ENCODE measurements around the gene AKT1.
"Not testable (repeated sequence)": the region's sequence is repeated elsewhere in the genome, so short reads cannot be mapped to it uniquely, and the experiment has no call there.

AKT1 gene

DNA sequence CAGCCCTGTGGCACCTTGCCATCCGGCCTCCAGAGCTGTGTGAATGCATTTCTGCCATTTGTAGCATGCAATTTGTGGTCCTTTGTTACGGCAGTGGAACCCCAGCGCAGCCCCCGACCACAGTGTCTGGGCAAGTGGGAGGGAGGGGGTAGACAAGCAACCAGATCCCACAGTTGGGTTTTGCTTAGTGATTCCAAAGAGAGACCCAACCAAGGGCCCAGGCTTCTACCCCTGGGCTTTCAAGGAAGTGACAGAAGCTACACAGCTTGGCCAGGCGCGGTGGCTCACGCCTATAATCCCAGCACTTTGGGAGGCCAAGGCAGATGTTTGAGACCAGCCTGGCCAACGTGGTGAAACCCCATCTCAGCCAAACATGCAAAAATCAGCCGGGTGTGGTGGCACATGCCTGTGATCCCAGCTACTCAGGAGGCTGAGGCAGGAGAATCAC, 23.2 kb upstream of the AKT1 start:
- no peak for DNase-seq (ENCODE audit: low read depth)

DNA sequence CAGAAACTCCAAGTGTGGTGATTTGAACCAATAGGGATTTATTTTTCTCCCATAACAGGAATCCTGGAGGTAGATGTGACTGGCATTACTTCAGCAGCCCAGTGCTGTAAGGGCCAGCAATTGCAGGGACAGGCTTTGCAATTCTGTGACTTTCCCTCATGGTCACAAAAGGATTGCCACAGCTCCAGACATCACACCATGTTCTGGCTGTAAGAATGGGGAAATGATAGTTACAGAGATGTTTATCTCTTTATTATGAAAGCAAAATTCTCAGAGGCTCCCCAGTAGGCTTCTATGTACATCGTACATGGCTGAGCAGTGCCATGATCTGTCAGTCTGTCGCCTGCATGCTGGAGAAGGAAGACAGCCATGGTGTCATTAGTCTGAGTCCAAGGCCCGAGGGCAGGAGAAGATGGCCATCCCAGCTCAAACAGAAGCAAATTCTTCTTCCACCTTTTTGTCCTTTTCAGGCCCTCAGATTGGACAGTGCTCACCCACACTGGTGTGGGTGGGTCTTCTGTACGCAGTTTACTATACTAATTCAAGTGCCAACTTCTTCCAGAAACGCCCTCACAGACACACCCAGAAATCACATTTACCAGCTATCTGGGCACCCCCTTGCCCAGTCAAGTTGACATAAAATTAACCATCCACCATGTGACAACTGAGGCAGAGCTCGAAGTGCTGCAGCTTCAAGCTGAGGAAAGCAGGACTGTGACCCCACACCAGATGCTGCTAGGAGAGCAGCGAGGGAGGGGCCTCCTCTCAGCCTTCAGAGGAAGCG, 22.6 kb upstream of the AKT1 start:
- no peak for DNase-seq (ENCODE audit: low read depth)

DNA sequence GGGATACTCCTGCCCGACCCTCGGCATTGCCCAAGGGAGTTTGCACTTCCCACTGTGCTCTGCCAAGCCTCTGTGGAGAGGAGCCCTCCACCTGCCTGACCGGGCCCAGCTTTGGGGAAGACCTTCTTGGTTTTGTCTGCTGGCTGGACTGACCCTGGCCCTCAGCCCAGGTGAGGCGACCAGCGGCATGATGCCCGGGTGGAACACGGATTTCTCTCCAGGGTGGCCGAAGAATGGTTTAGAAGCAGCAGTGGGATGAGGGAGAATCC, 21.0 kb upstream of the AKT1 start:
- DNase-seq (ENCODE audit: low read depth), result no peak

DNA sequence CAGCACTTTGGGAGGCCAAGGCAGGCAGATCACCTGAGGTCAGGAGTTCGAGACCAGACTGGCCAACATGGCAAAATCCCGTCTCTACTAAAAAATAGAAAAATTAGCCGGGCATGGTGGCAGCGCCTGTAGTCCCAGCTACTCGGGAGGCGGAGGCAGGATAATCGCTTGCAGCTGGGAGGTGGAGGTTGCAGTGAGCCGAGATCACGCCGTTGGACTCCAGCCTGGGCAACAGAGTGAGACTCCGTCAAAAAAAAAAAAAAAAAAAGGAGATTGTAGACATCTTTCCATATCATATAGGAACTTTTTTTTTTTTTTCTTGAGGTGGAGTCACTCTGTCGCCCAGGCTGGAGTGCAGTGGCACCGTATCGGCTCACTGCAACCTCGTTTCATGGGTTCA, 19.2 kb upstream of the AKT1 start:
- not testable (repeated sequence) for DNase-seq (ENCODE audit: low read depth)

DNA sequence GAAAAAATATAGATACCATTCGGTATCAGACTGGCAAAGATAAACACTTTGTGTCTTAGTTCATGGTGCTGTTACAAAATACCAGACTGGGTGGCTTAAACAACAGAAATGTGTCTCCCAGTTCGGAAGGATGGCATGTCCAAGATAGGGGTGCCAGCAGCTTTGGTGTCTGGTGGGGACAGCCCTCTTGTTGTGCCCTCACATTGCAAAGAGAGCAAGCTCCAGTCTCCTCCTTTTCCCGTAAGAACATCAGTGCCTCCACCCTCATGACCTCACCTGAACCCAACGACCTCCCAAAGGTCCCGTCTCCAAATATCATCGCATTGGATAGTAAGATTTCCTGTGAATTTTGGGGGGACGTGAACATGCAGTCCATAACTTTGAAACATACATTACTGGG, 17.7 kb upstream of the AKT1 start:
- no peak for DNase-seq (ENCODE audit: low read depth)

DNA sequence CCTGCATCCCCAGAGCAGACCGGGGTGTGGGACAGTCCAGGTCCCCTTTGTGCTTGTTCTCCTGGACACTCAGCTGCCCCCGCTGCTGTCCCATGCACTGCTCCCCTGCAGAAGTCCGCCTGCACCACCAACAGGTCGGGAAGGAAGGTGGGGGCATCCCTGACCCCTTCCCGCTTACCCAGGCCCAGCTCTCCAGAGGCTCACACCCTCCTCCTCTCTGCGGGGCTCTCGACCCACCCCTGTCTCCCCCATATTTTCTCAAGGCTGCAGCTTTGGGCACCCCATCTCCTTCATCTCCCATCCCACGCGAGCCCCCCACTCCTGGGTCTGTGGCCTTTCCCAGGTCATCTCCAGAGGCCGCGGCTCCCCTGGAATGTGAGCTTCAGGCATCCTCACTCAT, 14.8 kb upstream of the AKT1 start:
- DNase-seq (ENCODE audit: low read depth), result no peak

DNA sequence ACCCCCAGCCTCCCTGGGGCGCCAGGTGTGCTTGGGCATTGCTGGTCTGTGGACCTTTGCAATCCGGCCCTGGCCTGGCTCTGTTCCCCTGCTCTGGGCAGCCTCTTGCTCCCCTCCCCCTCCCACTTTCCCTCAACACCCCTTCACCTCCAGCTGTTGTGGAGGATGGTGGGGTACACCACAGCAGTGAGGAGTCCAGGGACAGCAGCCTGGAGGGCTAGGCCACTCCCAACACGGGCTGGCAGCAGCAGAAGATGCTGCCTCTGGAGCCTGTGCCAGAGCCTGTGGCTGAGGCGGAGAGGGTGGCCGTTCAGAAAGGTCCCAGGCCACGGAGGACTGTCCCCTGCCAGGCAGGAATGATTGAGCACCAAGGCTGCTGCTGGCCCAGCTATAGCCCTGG, 12.9 kb upstream of the AKT1 start:
- no peak for DNase-seq (ENCODE audit: low read depth)

DNA sequence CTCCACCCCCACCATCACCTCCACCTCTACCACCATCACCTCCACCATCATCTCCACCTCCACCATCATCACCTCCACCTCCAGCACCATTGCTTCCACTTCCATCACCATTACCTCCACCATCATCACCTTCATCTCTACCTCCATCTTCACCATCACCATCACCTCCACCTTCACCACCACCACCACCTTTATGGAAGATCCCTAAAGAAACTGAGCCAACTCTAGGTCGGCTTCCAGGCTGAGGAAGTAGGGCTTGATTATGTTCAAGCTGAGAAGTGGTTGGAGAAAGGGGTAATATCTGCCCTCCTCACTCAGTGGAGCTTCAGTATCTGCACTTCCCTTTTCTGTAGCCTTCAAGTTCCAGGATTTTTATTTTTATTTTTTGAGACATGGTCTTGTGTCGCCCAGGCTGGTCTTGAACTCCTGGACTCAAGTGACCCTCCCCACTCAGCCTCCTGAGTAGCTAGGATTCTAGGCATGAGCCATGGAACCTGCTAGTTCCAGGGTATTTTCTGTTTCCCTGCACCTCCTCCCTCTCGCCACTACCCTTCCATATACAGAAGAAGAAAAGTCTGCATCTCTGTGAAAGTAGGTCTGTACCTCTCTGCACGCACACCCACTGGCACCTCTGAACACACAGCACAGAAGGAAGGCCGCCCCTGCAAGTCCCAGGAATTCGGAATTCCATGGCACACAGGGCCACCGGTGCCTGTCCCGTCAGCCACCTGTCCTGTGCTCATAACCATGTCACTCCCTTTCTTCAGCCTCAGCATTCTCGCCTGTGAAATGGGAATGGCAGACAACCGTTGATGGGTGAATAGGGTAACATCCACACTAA, 11.3 kb upstream of the AKT1 start:
- no peak for DNase-seq (ENCODE audit: low read depth)

DNA sequence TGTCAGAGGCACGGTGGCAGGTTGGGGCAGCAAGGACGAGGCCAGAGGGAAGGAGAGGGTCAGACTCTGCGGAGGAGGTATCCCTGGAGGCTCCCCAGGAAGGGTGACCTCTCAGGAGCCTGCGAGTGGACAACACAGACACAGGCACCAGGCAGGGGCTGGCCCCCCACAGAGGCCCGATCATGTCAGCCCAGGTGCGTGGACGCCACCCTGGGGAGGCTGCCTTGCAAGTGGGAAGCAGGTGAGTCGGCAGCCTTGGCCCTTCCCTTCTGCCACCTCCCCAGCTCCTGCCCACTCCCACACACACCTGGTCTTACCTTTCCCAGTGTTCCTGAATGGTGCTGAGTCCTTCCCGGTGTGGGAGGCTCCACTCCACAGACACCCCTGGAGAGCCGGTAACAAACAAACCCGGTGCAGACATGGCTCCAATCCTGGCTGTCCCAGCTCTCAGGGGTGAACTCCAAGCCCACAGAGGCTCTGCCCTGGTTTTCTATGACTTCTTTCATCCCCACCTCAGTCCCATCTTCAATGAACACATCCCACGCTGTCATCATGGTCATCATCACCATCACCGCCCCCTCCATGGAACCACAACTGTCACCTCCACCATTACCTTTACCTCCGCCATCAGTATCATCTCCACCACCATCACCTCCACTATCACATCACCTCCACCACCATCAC, 10.5 kb upstream of the AKT1 start:
- DNase-seq (ENCODE audit: low read depth), result no peak

DNA sequence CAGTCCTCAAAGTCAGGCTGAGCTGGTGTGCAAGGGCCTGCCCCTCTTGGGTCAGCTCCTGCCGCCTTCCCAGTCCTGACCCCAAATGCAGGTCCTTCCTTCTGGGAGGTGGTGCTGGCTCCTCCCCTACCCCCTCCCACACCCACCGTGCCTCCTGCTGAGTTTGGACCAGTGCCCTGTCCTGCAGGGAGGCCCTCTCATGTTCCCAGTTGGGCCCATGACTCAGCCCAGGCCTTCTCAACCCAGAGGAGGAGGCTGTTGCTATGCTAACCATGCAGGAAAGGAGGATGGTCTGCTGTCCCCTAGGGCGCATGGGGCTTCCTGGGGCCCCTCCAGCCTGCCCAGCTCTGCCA, 9.8 kb upstream of the AKT1 start:
- peak; percentile 84 for DNase-seq (ENCODE audit: low read depth)

DNA sequence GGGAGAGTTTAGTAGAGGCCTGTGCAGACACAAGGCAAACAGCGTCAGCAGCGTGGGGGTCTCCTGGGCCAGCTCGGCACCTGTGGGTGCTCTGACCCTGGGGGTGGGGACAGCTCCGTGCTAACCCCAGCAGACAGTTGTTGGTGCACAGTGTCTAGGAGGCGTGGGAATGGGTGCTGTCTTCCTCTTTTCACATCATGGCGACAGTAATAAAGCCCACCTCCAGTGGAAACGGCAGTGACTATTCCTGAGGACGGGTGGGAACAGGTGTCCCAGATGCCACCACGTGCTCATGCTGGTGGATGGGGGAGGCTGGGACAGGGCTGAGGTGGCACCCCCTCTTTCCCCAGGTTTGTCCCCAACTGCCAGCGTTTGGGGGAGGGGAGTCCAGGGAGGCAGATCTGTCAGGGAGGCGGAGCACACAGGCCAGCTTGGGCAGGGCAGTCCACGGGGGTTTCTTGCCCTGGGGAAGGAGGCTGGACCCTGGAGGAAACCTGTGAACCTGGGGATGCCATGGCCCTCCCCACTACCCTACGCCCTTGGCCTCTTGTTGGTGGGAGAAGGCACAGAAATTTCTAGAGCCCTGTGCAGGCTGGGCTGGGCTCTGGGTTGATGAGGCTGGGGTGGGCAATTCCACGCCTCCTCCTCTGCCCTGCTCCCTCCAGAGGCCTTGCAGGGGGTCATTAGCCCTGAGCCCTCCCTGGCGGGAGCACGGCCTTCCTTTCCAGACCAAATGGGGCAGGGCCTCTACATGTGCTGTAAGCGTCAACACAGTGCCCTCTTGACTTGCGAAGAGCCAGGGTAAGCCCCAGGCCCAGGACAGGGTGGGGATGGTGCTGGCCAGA, 9.2 kb upstream of the AKT1 start:
- no peak for DNase-seq (ENCODE audit: low read depth)

DNA sequence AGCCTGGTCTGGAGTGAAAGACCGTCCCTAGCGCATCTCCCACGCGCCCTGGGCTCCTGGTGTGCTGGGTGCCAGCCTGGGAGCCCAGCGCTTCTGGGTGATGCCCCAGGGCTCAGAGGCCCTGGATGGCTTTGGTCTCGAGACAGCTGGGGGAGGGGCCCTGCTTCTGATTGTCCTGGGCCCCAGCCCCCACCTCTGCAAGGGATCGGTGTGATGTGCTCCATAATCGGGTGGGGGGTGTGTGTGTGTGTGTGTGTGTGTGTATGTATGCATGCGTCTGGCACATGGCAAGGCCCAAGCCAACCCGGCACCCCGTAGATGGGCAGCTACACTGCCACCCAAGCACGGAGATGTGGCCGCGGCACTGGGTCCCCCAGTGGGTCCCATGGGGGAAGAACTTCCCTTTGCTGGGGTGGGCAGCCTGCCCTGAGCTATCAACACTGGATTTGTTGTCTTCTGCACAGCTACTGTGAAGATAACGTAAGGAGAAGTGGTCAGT, 8.4 kb upstream of the AKT1 start:
- no peak for DNase-seq (ENCODE audit: low read depth)

DNA sequence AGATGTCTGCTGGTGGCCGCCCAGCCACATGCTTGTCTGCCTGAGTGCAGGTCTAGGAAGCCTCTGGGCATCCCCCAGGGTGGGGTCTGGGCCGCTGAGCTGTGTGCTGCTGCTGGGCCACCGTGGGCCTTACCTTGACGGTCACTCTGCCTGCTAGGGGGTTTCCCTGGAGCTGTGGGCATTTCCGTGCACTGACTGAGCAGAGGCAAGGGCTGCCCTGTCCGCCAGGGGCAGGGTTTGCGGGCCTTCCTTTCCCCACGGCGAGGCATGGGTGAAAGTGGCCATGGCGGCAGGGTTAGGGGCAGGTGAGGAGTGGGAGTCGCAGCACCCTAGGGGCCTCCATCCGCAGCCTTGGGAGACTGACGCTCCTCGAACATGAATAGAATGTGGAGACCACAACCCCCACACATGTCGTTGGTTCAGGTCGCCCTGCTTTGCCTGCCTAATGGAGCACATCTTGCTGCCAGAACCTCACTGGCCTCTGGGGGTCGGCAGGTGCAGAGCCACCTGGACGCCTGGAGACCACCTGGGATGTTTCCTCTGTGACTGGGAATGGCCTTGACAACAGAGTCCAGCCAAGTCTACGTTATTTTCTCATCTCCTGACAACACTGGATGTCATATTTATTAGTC, 7.8 kb upstream of the AKT1 start:
- DNase-seq (ENCODE audit: low read depth), result no peak

DNA sequence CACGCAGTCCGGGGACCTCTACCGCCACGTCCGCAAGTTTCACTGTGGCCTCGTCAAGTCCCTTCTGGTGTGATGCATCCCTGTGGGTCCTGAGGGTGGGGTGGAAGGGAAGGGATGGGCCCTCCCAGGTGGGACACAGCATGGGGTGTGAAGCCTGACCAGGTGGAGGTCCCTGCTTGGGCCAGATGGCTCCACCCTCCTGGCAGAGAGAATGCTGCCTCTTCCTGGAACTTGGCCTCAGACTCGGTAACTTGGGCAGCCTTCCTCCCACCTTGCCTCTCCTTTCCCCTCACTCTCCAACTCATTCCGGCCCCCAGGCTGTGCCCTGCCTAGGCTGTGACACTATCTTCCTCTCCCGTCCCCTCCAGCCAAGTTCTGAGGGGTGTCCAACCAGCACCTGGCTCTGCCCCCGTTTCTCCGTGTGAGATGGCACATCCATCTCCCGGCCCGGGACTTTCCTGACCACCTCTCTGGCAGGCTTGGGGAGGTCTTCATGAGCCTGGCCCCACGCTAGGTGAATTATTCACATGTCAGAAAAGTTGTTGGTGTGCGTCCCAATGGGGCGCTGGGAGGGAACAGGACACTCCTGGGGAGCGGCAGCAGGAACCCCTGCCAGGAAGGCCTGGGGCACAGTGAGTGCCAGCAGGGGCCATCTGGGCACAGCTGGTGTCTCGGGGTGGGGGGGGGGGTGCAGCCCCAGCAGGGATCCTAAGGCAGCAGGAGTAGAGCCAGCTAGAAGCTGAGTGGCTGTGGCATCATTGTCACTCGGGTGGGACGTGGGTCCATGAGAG, 7.0 kb upstream of the AKT1 start:
- no peak for DNase-seq (ENCODE audit: low read depth)

DNA sequence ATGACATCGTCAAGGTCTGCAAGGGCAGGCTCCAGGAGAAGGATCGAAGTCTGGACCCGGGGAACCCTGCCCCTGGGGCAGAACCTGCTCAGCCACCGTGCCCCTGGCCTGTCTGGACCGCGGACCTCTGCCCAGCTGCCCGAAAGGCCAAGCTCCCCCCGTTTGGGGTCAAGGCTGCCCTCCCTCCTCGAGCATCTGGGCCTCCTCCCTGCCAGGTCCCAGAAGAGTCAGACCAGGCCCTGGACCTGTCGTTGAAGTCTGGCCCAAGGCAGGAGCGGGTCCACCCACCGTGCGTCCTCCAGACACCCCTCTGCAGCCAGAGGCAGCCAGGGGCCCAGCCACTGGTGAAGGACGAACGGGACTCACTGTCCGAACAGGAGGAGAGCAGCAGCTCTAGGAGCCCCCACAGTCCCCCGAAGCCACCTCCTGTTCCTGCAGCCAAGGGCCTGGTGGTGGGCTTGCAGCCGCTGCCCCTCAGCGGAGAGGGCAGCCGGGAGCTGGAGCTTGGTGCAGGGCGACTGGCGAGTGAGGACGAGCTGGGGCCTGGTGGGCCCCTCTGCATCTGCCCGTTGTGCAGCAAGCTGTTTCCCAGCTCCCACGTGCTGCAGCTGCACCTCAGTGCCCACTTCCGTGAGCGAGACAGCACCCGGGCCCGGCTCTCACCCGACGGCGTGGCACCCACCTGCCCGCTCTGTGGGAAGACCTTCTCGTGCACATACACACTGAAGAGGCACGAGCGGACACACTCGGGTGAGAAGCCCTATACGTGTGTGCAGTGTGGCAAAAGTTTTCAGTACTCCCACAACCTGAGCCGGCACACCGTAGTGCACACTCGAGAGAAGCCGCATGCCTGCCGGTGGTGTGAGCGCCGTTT, 6.2 kb upstream of the AKT1 start:
- no peak for DNase-seq (ENCODE audit: low read depth)

DNA sequence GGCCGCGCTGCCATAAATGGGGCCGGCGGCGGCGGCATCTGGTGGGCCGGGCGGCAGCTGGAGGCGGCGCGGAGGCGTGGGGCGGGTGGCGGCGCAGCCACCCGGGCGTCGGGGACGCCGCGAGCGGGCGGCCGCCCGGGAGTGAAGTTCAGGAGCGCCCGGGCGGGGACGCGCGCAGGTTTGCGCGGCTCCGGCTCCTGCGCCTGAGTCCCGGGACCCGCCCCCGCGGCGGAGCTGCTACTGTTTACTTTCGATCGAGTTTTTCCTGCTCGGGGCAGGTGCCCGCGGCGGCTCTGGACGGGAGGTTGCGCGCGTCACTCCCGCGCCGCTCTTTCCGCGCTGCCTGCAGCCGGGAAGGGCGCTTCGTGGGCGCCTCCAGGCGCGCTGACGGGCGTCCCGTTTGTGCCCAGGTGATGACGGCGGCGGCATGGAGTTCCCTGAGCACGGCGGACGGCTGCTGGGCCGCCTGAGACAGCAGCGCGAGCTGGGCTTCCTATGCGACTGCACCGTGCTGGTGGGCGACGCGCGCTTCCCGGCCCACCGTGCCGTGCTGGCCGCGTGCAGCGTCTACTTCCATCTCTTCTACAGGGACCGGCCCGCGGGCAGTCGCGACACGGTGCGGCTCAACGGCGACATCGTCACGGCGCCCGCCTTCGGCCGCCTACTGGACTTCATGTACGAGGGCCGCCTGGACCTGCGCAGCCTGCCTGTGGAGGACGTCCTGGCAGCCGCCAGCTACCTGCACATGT, 5.4 kb upstream of the AKT1 start, which contains the start of gene ZBTB42:
TSS of gene ZBTB42 (plus strand) at position 331 of the 749 bp plus-strand sequence. CDS start at position 428, 97 bp downstream.
- DNase-seq (ENCODE audit: low read depth), result no peak

DNA sequence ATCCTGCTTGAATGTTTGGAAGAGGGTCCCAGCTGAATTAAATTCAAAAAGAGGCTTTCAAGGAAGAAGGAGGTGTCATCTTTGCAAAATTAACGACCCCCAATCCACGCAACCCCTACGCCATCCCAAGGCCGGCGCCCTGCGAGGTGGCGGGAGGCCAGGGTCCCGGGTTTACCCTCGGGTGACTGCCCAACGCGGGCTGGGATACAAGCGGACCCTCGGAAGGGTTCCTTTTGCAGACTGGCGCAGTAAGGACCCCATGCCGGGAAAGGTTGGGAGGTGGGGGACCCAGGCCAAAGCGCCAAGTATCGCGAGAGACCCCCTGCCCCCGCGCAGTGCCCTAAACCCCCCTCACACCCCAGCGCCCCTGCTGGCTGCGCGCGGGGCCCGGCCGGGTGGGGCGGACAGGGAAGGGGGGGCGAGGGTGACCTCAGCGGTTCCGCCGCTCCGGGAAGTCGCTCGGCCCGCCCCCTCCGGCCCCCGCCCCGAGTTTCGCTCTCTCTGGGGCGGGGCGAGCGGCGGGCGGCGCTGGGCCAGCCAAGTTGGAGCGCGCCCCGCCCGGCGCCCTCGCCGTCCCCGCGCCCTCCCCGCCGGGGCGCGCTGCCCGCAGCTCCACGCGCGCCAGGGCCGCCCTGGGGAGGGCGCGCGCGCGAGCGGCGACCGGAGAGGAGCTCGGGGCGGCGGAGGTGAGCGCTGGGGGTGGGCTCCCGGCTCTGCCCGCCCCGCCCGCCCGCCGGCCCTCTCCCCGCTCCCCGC, 4.6 kb upstream of the AKT1 start:
- peak; percentile 50 for DNase-seq (ENCODE audit: low read depth)

Data from fibroblast of the conjunctiva (primary cell).